A673 (cell line): ENCODE measurements around the gene LRRK1. TPM values are rescaled to one million over a fixed set of nuclear protein-coding genes. Genes with fewer than 3 reads are reported as not detected.
A peak's percentile ranks its signal among the peaks of the same experiment; 100 is the strongest.

ENCODE experiments used
- BruUV-seq: library from RNA; stranded (reverse); fragments of 400-500 nt; replicated peaks from 2 replicates; lab custom pipeline; 2021; lab: Mats Ljungman, UMichigan
- CTCF ChIA-PET: fragments of 300-600 bp; sonication (Branson Sonifier 250); formaldehyde crosslinking; loops from one replicate; lab custom pipeline; 2022; ENCODE audit warnings: antibody characterized with exemption; lab: Charles Lee
- POLR2A ChIA-PET: fragments of 300-600 bp; sonication (Branson Sonifier 250); formaldehyde crosslinking; loops from one replicate; lab custom pipeline; 2022; ENCODE audit warnings: antibody characterized with exemption; ENCODE audit not compliant: low non-redundant PET; lab: Charles Lee
- DNase-seq: peaks from one replicate; pipeline ENCODE4 v3.0.0-alpha.2; 2015; ENCODE audit warnings: low spot score
- H3K27ac ChIP-seq: fragments of 200-600 bp; sonication (generic); 2 replicates; pipeline ENCODE4 v1.5.1; 2016; ENCODE audit warnings: mixed run types, low read depth, mild to moderate bottlenecking, mixed read lengths, antibody characterized with exemption, low read length; ENCODE audit not compliant: poor library complexity, severe bottlenecking
- H3K27me3 ChIP-seq: fragments of 200-600 bp; sonication (generic); replicated peaks from 2 replicates; pipeline ENCODE4 v1.6.1; 2017; ENCODE audit warnings: mixed run types, low read depth, mild to moderate bottlenecking, mixed read lengths, antibody characterized with exemption, low read length; ENCODE audit not compliant: insufficient read depth, poor library complexity
- H3K36me3 ChIP-seq: fragments of 200-600 bp; sonication (generic); 2 replicates; pipeline ENCODE4 v1.6.1; 2016; ENCODE audit warnings: mixed run types, mild to moderate bottlenecking, mixed read lengths, antibody characterized with exemption, low read length; ENCODE audit not compliant: insufficient read depth, poor library complexity, severe bottlenecking
- H3K4me1 ChIP-seq: fragments of 200-600 bp; sonication (generic); 2 replicates; pipeline ENCODE4 v1.6.1; 2017; ENCODE audit warnings: mixed run types, mild to moderate bottlenecking, mixed read lengths, antibody characterized with exemption, low read length; ENCODE audit not compliant: insufficient read depth, poor library complexity, severe bottlenecking
- H3K4me3 ChIP-seq: fragments of 200-600 bp; sonication (generic); 2 replicates; pipeline ENCODE4 v1.5.1; 2016; ENCODE audit warnings: low read depth, mixed run types, mild to moderate bottlenecking, mixed read lengths, low read length; ENCODE audit not compliant: poor library complexity, severe bottlenecking
- H3K9me3 ChIP-seq: fragments of 200-600 bp; sonication (generic); 2 replicates; pipeline ENCODE4 v1.6.1; 2016; ENCODE audit warnings: mixed run types, low read depth, mild to moderate bottlenecking, mixed read lengths, antibody characterized with exemption, low read length; ENCODE audit not compliant: poor library complexity, severe bottlenecking
- EZH2 ChIP-seq: fragments of 200-600 bp; sonication (generic); IDR thresholded peaks from 2 replicates; pipeline ENCODE4 v1.6.1; 2017; ENCODE audit warnings: borderline replicate concordance, low read depth, mild to moderate bottlenecking, mixed read lengths, antibody characterized with exemption, low read length; ENCODE audit not compliant: poor library complexity, severe bottlenecking
- intact Hi-C: fragments of 100-400 bp; cut with micrococcal nuclease; formaldehyde crosslinking; loops from one replicate; pipeline ENCODE4 v1.10.0; 2022; ENCODE audit not compliant: unreplicated experiment
- total RNA-seq: library from RNA; stranded (reverse); gene quantifications from 2 replicates; pipeline ENCODE4 v1.2.3, GENCODE V29; 2021
- TF ChIP-seq, protein P1 (sequence below): fragments of 300-800, 200-600 bp; sonication (generic); conservative IDR thresholded peaks from 2 replicates; pipeline ENCODE4 v1.5.1; 2017; ENCODE audit warnings: low read depth, mild to moderate bottlenecking, antibody characterized with exemption, low read length, moderate library complexity, mixed read lengths

Gene LRRK1
- total RNA-seq, 1 experiment from 2014 or later: 7.7 TPM

DNA sequence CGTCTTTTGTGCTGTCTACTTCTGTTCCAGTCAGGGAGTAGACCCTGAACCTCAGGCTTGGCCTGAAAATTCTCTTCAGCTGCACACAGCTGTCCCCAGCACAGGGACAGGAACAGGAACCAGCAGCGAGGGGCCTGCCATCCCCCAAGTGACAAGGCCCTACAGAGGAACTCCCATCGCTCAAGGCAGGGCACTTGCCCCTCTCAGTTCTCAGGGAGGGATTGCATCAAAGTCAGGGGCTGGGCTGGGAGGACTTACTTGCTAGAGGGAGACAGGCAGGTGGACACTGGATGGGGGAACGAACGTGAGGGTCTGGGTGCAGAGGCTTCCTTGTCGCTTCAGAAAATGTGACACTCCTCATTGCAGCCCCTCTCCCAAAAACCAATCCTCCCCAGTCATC, 169.1 kb downstream of the LRRK1 start:
- Histone ChIP-seq H3K4me3 (no peak overlapping the region), H3K9me3 (no peaks in the 10 kb centered on the region), H3K27me3 (no peaks in the 10 kb centered on the region), H3K36me3 (no peaks in the 10 kb centered on the region), H3K27ac (no peak overlapping the region), H3K4me1 (no peaks in the 10 kb centered on the region)
- intact Hi-C loops: loop anchor here (1.0 to 5.0 kb wide), 3 partner anchors 56 to 170 kb away; no protein-coding TSS in a partner anchor
- TF ChIP-seq EZH2: no peak
- TF ChIP-seq, protein P1, sequence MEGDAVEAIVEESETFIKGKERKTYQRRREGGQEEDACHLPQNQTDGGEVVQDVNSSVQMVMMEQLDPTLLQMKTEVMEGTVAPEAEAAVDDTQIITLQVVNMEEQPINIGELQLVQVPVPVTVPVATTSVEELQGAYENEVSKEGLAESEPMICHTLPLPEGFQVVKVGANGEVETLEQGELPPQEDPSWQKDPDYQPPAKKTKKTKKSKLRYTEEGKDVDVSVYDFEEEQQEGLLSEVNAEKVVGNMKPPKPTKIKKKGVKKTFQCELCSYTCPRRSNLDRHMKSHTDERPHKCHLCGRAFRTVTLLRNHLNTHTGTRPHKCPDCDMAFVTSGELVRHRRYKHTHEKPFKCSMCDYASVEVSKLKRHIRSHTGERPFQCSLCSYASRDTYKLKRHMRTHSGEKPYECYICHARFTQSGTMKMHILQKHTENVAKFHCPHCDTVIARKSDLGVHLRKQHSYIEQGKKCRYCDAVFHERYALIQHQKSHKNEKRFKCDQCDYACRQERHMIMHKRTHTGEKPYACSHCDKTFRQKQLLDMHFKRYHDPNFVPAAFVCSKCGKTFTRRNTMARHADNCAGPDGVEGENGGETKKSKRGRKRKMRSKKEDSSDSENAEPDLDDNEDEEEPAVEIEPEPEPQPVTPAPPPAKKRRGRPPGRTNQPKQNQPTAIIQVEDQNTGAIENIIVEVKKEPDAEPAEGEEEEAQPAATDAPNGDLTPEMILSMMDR: no peak
- no TSS peak for BruUV-seq
- no peak for DNase-seq
- CTCF ChIA-PET: interaction anchor here (0.8 kb wide), 1 partner anchor 170 kb away, joined by 4 read pairs; no protein-coding TSS in a partner anchor
- POLR2A ChIA-PET: no interaction called here

DNA sequence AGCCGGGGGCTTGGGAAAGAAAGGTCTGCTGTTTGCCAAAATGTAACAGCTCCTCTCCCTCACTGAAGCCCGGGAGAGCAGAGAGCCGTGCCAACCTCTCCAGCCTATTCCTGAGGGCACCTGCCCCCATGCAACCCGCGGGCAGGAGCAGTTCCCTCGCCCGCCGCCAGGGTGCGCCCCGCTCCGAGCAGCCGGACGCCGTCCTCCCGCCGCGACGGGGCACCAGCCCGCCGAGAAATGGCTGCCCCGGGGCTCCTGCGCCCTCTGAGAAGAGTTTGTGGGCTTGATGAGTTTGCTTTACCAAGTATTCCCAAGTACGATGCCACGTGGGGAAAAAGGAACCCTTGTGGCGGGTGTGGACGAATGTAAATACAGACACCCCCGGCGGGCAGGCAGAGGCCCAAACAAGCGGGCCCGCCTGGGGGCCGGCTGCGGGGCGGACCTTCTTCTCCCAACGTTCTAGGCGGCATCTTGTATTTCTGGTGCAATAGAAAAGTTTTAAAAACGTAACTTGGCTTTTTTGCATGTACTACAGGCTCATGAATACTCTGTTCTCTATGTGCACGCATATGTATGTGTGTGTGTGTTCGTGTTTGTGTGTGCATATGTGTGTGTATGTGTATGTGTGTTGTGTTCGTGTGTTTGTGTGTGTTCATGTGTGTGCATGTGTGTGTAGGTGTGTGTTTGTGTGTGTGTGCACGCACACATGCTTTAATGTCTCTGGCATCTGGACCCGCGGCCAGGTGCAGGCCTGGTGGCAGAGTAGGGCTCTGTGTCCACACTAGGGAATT, 169.8 kb downstream of the LRRK1 start:
- Histone ChIP-seq H3K9me3 (no peaks in the 10 kb centered on the region), H3K36me3 (no peaks in the 10 kb centered on the region), H3K4me3 (peak overlapping the region; percentile 30), H3K27me3 (no peaks in the 10 kb centered on the region), H3K27ac (no peak overlapping the region), H3K4me1 (no peaks in the 10 kb centered on the region)
- ChIA-PET POLR2A (no interaction called here), CTCF (interaction anchor here (0.8 kb wide), 1 partner anchor 169 kb away, joined by 4 read pairs; no protein-coding TSS in a partner anchor)
- TF ChIP-seq, protein P1: peak; percentile 91
- no peak for TF ChIP-seq EZH2
- no TSS peak for BruUV-seq
- intact Hi-C loops: loop anchor here (1.0 to 5.0 kb wide), 3 partner anchors 57 to 169 kb away; no protein-coding TSS in a partner anchor
- DNase-seq: peak; percentile 77

DNA sequence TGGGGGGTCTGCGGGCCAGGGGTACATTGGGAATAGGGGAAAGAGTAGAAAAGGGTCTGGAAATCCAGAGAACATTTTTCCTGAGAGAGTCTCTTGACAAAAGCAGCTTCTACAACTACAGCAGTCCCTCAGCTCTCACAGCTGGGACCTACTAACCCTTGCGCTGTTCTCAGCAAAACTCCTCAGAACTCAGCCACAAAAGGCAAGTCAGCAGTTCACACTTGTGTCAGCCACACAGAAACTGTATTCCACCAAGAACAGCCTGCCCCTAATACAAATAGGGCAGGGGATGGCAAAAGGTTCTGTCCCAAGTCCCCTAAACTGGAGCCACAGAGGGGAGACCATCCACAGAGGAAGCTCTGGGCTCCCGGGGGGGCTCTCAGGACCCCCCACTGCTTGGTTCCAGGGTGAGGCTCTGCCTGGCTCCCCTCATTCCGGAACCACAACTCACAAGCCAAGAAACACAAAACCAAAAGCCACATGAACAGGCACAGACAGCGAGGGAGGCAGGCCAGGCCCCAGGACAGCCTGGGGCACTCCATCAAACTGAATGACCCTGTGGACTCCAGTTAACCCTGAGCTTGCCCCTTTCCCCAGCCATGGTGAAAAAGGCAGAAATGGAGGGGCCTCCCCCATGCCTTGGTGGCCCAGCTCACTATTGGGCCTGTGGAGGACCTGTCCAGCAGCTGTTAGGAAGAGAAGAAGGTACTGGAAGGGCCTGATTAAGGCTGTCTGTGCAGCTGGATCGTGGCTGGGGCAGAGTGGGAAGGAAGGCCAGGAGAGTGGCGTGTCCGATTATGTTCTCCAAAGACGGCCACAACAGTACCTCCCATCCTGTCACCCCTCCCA, 170.6 kb downstream of the LRRK1 start:
- DNase-seq: no peak
- Histone ChIP-seq H3K9me3 (no peaks in the 10 kb centered on the region), H3K4me3 (no peak overlapping the region), H3K4me1 (no peaks in the 10 kb centered on the region), H3K36me3 (no peaks in the 10 kb centered on the region), H3K27ac (no peak overlapping the region), H3K27me3 (no peaks in the 10 kb centered on the region)
- intact Hi-C loops: loop anchor here (5.0 kb wide), 2 partner anchors 58 to 73 kb away; no protein-coding TSS in a partner anchor
- BruUV-seq: no TSS peak
- POLR2A ChIA-PET: no interaction called here
- CTCF ChIA-PET: no interaction called here
- TF ChIP-seq, protein P1: no peak
